ENCODE measurements around the gene LASP1NB.
"Not testable (repeated sequence)": the region's sequence is repeated elsewhere in the genome, so short reads cannot be mapped to it uniquely, and the experiment has no call there.

The LASP1NB gene

GRCh38 chr17:38918916-38919315 lies 6.5 kb upstream of the LASP1NB start:
- DNase-seq: no peak

DNA sequence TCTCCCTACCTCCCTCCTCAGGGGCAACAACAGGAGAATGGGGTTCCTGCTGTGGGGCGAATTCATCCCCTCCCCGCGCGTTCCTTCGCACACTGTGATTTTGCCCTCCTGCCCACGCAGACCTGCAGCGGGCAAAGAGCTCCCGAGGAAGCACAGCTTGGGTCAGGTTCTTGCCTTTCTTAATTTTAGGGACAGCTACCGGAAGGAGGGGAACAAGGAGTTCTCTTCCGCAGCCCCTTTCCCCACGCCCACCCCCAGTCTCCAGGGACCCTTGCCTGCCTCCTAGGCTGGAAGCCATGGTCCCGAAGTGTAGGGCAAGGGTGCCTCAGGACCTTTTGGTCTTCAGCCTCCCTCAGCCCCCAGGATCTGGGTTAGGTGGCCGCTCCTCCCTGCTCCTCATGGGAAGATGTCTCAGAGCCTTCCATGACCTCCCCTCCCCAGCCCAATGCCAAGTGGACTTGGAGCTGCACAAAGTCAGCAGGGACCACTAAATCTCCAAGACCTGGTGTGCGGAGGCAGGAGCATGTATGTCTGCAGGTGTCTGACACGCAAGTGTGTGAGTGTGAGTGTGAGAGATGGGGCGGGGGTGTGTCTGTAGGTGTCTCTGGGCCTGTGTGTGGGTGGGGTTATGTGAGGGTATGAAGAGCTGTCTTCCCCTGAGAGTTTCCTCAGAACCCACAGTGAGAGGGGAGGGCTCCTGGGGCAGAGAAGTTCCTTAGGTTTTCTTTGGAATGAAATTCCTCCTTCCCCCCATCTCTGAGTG lies 5.9 kb upstream of the LASP1NB start:
- DNase-seq: no peak

DNA sequence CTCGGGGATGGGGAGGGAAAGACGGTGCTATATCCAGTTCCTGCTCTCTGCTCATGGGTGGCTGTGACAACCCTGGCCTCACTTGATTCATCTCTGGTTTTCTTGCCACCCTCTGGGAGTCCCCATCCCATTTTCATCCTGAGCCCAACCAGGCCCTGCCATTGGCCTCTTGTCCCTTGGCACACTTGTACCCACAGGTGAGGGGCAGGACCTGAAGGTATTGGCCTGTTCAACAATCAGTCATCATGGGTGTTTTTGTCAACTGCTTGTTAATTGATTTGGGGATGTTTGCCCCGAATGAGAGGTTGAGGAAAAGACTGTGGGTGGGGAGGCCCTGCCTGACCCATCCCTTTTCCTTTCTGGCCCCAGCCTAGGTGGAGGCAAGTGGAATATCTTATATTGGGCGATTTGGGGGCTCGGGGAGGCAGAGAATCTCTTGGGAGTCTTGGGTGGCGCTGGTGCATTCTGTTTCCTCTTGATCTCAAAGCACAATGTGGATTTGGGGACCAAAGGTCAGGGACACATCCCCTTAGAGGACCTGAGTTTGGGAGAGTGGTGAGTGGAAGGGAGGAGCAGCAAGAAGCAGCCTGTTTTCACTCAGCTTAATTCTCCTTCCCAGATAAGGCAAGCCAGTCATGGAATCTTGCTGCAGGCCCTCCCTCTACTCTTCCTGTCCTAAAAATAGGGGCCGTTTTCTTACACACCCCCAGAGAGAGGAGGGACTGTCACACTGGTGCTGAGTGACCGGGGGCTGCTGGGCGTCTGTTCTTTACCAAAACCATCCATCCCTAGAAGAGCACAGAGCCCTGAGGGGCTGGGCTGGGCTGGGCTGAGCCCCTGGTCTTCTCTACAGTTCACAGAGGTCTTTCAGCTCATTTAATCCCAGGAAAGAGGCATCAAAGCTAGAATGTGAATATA lies 4.8 kb upstream of the LASP1NB start:
- no peak for DNase-seq

- DNase-seq: no peak
Measured at GRCh38 chr17:38921756-38922411, 3.5 kb upstream of the LASP1NB start.

DNA sequence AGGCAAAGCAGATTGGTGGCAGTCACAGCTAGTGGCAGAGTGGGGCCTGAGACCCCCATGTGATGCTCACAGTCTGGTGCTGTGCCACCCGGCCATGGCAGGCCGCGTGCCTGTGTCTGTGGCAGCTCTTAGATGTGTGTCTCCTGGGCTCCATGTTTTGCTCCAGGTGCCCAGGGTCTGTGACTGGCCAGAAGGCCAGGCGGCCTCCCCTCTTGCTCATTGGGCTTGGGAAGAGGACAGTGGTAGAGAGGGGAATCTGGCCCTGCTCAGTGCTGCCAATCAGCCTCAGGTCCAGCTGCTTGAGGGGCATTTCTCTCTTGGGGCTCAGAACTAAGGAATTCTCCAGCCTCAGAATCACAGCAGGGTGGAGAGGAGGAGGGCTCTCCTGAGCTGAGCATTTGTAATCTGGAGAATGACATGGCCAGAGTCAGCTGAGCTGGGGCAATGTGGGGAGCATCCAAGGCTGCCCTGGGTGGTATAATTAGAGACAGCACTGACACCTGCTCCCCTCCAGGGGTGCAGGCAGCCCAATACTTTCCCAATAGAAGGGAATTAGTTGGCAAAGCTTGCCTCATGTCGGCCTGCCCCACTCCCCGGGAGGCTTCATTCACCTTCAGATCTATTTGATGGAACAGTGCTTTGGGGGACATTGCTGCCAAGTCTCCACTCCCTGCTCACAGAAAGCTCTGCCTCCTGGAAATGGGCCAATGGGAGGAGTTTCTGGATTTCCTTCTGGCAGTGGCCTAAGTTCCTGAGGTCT lies 2.7 kb upstream of the LASP1NB start:
- no peak for DNase-seq

DNA sequence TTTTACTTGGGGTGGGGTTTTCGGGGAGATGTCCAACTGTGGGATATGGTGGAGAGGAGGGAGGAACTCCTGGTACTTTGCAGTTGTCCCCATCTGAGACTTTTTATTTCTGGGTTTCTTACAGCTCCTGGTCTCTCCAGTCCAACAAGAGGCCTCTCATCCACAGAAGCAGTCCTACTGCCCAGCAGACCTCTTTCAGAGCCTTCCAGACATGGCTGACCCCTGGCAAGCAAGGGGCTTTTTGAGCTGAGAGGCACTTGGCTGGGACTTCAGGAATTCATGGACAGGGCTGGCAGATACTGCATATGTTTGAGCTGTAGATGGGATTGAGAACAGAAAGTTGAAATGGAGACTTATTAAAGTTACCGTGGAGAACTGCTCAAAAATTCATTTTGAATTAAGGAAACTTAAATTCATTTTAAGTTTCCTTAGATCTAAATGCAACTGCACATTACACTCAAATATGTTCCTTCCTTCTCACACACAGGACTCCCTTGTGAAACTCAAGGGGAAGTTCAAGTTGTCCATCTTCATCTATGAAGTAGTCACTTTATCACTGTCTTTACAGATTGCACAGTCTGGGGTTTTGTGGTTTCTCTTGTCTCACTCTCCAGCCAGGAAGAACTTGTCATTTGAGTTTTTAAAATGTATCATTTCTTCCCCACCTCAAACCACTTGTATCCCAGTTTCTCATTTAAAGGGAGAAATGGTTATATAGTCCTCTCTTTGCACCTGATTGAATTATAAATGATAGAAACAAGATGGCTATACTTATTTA lies 1.1 kb downstream of the LASP1NB start:
- DNase-seq: no peak

DNA sequence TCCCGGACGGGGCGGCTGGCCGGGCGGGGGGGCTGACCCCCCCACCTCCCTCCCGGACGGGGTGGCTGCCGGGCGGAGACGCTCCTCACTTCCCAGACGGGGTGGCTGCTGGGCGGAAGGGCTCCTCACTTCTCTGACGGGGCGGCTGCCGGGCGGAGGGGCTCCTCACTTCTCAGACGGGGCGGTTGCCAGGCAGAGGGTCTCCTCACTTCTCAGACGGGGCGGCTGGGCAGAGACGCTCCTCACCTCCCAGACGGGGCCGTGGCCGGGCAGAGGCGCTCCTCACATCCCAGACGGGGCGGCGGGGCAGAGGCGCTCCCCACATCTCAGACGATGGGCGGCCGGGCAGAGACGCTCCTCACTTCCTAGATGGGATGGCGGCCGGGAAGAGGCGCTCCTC lies 5.4 kb downstream of the LASP1NB start:
- DNase-seq: not testable (repeated sequence)

- DNase-seq: not testable (repeated sequence)
Measured at GRCh38 chr17:38933962-38934361, 8.5 kb downstream of the LASP1NB start.

- no peak for DNase-seq
Measured at GRCh38 chr17:38939987-38940386, 14.6 kb downstream of the LASP1NB start.

- no peak for DNase-seq
Measured at GRCh38 chr17:38940404-38940803, 15.0 kb downstream of the LASP1NB start.

DNA sequence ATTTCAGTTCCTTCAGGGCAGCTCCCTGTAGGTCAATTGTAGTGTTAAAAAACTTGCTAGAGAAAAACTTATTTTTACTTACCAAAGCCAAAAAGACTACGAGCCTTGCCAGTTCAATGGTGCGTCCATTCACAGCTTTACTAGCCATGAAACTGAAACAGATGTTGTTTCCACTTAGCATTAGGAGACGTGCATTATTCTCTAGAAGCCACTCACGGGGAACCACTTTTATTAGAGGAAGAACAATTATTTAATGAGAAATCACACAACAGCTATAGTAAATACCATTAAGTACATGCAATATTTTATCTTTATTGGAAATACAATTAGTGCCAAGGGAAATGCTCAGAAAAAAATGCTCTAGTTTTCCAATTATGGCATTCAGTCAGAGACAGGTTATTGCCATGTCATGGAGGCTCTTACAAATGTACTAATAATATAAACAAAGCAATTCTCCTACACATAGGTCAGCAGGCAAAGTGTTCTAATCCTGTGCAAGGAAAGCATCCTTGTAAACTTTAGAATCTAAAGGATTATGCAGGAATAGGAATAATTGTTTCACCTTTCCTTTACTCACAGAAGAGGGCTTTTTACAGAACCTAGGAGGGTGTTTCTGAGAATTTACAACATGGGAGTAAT lies 17.4 kb downstream of the LASP1NB start:
- DNase-seq: no peak

- DNase-seq: no peak
Measured at GRCh38 chr17:38943607-38944006, 18.2 kb downstream of the LASP1NB start.

- no peak for DNase-seq
Measured at GRCh38 chr17:38947189-38947588, 21.8 kb downstream of the LASP1NB start.

GRCh38 chr17:38953800-38954199 lies 28.4 kb downstream of the LASP1NB start:
- not testable (repeated sequence) for DNase-seq

DNA sequence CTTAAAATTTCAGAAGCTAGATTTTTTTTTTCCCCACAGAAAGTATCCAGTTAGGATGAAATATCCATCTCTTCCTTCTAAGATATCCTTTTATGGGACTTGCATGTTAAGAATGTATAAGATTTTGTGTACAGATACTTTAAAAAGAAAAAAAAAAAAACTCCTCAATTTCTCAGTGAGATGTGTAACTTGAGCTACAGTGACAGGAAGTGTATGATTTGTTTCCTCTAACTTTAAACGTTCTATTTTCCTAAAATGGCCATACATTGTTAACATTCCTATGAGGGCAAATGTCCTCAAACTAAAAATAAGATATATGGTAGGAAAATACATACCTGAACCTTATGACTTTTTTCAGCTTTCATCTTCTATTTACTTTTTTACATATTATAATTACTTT lies 32.9 kb downstream of the LASP1NB start:
- DNase-seq: no peak

GRCh38 chr17:38958756-38959155 lies 33.3 kb downstream of the LASP1NB start:
- DNase-seq: no peak

DNA sequence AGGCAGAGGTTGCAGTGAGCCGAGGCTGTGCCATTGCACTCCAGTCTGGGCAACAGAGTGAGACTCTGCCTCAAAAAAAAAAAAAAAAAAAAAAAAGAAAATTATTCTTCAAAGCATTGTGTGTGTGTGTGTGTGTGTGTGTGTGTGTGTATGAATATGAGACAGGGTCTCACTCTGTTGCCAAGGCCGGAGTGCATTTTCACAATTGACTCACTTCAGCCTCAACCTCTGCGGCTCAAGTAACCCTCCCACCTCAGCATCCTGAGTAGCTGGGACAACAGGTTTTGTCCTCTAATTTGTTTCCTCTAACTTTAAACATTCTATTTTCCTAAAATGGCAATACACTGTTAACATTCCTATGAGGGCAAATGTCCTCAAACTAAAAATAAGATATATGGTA lies 34.1 kb downstream of the LASP1NB start:
- no peak for DNase-seq

GRCh38 chr17:38960402-38960801 lies 35.0 kb downstream of the LASP1NB start:
- DNase-seq: no peak

DNA sequence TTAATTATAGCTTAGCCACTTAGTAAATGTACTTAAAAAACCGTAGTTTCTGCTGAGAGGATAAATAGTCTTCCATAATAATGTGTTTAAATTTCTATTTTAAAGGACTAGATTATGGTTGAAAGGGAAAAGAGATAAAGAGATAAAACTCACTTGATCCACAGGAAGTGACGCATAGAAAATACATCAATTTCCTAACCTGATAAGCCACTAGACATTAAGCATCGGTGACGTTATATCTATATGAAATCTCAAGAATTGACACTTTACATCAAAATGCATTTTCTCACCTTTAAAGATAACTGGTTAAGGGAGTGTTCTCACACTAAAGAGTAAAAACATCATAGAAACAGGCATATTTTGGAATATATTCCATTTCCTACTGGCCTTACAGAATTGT lies 36.0 kb downstream of the LASP1NB start:
- DNase-seq: no peak

DNA sequence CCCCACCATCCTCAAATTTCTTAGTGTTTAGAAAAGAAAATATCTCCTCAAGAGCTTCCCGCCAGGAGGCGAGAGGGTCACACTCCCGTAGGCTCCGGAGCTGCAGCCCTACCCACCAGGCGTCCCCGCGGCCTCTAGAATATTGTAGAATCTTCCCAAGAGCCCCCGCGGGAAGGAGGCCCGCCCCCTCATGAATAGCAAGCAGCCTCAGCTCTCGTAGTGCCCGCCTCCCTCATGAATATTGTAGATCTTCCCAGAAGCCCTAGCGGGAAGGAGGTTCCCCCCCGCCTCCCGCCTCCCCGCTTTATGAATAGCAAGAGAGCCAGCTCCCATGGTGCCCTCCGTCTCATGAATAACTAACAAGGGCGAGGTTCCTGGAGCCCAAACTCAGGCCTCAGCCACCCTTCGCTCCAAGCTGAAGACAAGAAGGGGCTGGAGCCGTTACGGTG lies 41.9 kb downstream of the LASP1NB start, which contains the start of gene FBXO47:
TSS of gene FBXO47 (minus strand) at position 114 of the 449 bp plus-strand sequence. CDS start 4,378 bp downstream, outside the sequence.
- DNase-seq: peak; percentile 85

DNA sequence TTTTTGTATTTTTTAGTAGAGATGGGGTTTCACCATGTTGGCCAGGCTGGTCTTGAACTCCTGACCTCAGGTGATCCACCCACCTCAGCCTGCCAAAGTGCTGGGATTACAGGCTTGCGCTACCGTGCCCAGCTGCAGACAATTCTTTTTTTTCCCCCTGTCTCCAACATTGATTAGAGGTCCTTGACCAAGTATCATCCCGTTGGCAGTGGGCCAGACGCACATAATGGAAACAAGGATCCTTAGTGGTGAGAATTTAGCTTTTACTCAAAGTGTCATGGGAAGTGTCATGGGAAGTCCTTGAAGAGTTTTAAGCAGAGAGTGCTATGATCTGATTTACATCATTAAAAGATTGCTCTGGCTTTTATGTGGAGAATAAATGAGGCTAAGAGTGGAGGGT lies 43.9 kb downstream of the LASP1NB start:
- no peak for DNase-seq
